ENCODE data around the gene ASB13.

Gene ASB13

DNA sequence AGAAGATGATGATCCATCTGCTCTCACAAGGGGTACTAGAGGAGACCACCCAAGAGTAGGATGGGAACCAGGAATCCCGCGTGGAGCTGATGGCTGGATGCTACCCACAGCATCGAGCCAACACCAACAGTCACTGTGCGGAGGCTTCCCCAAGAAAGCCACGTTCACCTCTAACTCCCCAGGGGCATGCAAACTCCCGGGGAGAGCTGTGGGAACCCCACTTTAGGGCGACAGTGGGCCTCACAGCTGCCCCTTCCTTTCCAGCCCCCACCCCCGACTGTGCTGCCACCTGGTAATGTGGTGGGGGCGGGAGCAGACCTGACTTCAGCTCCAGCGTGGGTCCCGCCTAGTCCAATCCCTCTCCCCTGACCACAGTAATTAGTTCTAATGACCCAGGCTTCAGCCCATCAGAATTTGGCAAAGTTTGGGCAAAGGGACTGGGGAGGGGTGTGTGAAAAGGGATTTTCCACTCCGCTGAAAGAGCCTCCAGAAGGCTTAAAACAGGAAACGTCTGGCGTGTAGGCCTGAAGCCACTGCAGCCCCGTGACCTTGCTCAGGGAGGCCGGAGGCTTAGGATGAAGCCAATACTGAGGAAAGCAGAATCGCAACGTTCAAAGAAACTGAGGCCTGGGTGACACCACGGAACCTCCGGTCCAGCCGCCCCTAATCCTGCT lies 20.3 kb downstream of the ASB13 start:
- FAIRE-seq: no peak

GRCh38 chr10:5645375-5645774 lies 21.0 kb downstream of the ASB13 start:
- FAIRE-seq: no peak

DNA sequence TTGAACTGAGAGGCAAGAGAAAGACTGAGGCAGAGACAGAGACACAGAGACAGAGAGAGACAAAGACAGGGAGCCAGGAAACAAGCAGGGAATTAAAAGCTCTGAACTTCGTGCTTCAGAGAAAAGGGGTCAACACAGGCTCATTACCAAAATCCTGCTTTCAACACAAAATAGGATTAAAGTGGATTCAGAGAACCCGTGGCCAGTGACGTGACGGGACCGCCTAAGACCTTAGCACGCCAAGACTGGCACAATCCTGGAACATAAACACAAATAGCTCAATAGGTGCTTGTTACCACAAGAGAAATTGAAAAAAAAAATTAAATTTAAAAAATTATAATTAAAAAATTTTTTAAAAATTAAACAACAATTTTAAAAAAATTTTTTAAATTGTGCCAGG lies 21.5 kb downstream of the ASB13 start:
- FAIRE-seq: no peak

- no peak for FAIRE-seq
Measured at GRCh38 chr10:5643346-5644067, 22.9 kb downstream of the ASB13 start.

DNA sequence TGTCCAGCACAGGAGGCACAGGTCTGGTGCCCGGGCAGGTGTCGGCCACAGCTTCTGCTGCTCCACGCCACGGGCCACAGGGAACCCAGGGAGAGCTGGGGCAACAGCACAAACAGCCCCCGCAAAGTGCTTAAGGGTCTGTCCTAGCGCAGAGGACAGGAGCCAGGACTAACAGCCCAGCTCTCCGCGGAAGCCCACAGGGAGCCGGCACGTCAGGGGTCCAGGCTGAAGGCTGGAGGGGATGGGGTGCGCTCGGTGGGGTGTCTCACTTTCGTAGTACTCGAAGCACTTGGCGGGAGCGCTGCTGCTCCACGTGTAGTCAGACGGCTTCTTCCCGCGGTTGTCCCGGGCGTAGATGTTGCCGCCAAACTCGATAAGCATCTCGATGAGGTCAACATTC lies 24.9 kb downstream of the ASB13 start:
- no peak for FAIRE-seq

DNA sequence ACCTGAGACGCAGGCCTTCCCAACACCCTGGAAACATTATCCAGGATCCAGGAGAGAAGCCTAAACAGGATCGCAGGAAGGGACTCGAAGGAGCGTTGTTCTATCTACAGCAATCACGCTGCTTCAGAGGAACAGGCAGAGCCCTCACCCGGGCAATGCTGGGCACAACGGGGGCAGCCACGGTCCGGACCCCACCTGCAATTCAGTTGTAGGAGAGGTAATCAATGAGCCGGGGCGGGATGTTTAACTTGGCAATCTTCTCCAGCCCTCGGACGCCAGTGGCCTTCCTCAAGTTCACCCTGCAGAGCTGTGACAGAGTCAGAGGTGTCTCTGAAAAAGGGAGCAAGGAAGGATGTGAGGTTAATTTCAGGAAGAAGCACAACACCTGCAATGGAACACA lies 25.9 kb downstream of the ASB13 start:
- no peak for FAIRE-seq

- no peak for FAIRE-seq
Measured at GRCh38 chr10:5640036-5640435, 26.4 kb downstream of the ASB13 start.

DNA sequence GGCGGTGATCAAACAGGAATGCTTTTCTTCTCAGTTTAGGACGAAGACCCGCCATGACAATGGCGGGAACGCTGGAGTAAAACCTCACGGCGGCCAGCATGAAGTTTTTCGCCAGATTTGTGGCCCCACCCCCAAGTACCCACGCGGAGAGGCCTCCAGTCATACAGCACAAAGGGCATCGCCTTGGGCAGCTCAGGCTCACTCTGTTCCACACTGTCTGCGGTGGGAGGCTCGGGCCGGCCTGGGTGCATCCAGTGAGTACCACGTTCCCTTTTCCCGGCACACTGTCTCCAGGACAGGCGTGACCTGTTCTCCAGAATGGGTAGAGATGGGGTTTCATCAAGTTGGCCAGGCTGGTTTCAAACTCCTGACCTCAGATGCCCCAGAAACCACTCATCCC lies 27.3 kb downstream of the ASB13 start:
- no peak for FAIRE-seq

DNA sequence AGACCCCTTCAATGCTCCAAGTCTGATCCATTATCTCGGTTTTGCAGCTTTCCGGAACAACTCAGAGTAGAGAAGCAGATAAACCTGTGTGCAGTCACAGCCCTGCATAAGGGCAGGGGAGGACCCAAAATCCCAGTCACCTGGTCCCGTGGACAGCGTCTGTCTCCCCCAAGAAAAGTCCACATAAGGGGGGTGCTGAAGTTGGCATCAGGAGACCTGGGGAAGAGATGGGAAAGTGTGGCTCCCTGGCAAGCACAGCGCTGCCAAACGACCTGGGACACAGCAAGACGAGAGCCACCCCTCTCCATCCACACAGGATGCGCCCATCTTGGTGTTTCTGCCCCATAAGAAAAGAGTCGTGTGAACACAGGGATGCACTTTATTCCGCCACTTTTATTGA lies 27.9 kb downstream of the ASB13 start:
- no peak for FAIRE-seq

DNA sequence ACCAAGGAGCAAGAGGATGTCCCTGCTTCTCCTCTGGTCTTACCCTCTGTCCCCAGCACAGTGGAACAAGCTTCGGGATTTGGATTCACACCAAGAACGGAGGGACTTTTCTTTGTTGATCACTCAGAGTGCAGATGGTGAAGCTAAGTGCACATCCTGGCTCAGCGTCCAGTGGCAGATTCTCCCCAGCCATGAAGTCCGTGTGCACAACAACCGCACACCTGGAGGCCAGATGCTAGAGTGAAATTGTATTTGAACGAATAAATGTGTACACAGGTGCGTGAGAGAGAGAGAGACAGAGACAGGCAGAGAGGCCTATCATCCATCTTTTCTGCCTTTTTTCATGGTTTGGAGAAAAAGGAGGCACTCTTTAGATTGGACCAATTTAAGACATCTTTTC lies 31.5 kb downstream of the ASB13 start:
- FAIRE-seq: no peak

- FAIRE-seq: no peak
Measured at GRCh38 chr10:5633166-5633749, 33.1 kb downstream of the ASB13 start.

GRCh38 chr10:5632446-5632845 lies 33.9 kb downstream of the ASB13 start:
- FAIRE-seq: no peak

DNA sequence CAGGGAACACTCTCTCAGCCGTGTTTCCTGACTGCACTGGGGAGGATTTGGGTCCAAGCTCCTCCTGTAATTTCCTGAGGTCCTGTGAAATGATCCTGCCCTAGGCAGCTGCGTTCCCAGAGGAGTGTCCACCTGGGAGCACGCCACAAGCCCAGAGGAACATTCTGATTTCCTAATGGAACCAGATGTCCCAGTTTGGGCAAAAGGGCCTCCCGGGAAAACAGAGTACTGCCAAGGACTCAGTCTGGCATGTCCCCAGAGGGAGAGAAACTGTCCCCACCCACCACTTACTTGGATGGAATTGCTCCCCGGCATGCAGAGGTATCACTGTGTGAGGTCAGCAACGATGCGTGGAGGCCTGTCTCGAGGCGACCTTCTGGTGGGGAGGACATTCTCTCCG lies 34.5 kb downstream of the ASB13 start:
- no peak for FAIRE-seq

DNA sequence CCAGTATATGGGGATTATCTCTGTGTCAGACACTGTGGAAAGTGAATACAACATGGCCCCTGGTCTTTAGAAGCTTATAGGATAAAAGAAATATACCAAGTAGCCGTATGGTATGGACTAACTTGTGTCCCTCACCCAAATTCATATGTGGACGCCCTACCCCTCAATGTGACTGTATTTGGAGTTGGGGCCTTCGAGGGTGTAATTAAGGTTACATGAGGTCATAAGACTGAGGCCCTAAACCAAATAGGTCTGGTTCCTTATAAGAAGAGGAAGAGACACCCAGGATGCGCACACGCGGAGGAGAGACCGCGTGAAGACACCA lies 36.3 kb downstream of the ASB13 start:
- no peak for FAIRE-seq

GRCh38 chr10:5629303-5630111 lies 36.9 kb downstream of the ASB13 start:
- FAIRE-seq: no peak

DNA sequence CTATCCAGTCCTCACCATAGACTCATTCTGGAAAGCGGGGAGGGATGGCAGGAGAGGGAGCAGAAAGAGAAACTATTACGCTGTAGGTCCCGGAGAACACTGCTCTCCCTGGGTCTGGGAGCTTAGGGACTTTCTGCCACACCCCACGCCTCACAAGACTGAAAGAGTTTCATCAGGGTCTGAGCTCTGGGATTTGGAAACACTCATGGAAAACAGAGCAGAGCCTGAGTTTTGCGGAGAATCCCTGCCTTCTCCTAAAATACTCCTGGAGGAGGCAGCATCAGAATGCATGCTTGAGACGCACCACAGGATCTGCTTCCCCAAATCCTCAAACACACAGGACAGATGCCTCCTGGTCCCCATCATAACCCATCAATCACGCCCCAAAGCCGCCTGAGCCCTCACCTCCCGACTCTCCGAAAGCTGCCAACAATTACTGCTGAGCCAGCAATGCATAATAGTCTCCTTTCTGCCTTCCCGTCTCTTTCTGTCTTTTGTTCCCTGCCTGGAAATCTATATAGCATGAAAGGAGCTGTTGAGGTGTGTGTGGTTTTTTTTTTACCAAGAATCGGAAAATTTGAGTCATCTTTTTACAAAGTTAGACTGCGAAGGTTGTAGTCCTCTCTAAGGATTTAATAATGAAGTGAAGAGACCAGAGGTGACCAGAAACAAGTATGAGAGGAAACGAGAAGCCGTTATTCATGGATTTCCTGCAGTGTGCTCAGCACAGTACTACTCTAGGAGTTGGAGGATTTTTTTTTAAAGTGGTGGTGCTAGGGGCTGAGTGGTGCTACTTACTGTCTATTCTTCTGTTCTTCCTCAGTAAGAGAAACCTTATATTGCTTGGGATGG lies 37.7 kb downstream of the ASB13 start:
- no peak for FAIRE-seq

DNA sequence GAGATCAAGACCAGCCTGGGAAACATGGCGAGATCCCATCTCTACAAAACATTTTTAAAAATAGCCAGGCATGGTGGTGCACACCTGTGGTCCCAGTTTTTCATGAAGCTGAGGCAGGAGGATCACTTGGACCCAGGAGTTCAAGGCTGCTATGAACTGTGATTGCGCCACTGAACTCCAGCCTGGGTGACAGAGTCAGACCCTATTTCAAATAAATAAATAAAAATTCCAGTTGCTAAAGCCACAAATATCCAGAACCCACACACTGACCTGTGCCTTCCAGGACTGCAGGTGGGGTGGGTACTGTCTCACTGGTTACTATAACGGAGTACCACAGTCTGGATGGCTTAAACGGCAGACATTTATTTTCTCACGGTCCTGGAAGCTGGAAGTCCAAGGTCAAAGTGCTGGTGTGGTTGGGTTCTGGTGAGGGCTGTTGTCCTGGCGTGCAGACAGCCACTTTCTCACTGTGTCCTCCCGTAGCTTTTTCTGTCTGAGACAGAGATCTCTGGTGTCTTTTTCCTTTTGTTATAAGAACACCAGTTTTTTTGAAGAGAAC lies 38.8 kb downstream of the ASB13 start:
- FAIRE-seq: no peak

DNA sequence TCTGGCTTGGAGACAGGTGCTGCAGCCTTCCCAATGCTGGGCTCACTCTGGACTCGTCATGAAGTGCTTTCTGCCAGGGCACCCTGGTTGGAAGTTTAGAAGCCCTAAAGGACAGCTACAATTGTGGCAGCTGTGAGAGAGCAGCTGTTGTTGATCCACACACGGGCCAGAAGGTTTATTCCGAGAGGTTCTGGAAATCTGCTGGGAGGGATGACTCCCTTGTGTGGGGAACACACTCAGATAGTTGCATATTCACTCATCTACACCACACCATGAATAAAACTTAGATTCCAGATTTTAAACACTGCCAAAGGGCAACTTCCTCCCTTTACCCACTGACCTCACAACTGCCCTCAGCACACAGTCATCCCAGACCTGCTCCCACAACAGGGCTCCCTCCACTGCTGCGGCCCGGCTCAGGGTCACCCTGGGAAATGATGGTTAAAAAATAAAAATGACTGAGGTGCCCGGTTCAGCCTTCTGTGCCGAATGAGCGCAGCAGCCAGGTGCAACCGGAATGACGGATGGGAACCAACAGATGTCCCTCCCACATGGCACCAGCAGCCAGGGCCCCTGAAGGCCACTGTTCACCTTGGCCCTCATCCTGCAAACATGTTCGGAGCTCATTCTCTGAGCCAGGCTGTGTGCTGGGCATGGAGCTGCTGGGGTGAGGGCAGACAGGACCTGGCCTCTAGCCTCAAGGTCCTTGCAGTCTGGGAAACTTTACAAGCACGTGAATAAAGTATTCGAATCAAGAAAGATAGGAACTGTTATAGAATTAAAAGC lies 40.2 kb downstream of the ASB13 start:
- no peak for FAIRE-seq

- no peak for FAIRE-seq
Measured at GRCh38 chr10:5624701-5625100, 41.7 kb downstream of the ASB13 start.

DNA sequence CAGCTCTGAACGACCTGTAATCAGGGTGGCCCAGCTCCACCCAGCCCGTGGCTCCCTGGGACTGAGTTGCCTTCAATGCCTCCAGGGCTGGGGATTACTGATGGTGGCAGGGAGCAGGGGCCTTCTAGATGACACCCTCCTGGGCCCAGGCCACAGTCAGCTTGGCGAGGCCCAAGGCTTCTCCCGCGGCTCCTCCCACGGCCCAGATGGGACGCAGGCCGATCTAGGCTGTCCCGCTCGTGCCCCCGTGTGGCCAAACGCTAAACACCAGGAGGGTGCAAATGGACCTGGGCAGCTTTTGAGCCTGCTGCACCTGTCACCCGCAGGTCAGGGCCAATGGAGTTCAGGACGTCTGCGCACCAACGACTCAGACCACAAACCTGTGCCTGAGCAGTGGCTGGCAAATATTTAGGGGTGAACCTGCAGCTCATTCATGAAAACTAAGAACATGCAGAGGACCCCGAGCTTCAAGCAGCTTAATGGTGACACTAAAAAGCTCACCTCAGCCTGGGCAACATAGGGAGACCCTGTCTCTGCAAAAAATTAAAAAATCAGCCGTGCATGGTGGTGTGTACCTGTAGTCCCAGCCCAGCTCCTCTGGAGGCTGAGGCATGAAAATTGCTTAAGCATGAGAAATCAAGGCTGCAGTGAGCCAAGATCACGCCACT lies 43.2 kb downstream of the ASB13 start:
- FAIRE-seq: no peak
